ENCODE data around the gene PDCD11. TPM values are rescaled to one million over a fixed set of nuclear protein-coding genes. Genes with fewer than 3 reads are reported as not detected.

PDCD11 gene
- total RNA-seq, 1 donor from 2014 or later = 25.1 TPM

DNA sequence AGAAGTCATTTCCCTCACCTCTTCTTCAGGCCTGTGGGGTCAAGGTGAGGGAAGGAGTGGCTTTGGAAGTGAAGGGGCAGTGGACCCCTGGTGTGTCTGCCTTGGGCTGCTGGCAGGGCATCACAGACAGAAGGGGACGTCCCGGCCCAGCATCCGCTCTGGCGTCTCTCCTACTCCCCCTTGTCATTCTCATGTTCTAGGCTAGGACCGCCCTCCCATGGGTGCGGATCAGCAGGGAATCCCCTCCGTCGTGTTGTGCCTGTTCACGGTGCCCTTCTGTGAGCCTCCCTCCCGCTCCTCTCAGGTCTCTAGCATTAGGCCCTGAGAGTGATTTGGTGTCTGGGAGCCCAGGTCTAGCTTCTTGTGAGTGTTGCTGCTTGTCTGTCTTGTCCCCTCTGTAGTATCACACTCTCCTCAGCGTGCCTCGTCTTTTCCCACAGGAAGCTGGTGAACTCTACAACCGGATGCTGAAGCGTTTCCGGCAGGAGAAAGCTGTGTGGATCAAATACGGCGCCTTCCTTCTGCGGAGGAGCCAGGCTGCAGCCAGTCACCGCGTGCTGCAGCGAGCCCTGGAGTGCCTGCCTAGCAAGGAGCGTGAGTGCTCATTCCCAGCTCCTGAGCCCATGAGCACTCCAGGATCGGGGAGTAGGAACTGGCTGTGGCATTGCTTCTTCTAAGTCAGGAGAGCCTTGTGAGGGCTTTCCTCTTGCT lies 47.2 kb downstream of the PDCD11 start:
- TF ChIP-seq, protein P1, sequence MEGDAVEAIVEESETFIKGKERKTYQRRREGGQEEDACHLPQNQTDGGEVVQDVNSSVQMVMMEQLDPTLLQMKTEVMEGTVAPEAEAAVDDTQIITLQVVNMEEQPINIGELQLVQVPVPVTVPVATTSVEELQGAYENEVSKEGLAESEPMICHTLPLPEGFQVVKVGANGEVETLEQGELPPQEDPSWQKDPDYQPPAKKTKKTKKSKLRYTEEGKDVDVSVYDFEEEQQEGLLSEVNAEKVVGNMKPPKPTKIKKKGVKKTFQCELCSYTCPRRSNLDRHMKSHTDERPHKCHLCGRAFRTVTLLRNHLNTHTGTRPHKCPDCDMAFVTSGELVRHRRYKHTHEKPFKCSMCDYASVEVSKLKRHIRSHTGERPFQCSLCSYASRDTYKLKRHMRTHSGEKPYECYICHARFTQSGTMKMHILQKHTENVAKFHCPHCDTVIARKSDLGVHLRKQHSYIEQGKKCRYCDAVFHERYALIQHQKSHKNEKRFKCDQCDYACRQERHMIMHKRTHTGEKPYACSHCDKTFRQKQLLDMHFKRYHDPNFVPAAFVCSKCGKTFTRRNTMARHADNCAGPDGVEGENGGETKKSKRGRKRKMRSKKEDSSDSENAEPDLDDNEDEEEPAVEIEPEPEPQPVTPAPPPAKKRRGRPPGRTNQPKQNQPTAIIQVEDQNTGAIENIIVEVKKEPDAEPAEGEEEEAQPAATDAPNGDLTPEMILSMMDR (IDR thresholded peaks at IDR 0.05) = no peak
- ATAC-seq = no peak
- DNase-seq = no peak
- intact Hi-C loops (cut with DNase I) = no loop called here
- peaks cover 30% of the 10 kb centered on the region for H3K4me1 ChIP-seq
- no peaks in the 10 kb centered on the region for H3K9me3 ChIP-seq
- no peaks in the 10 kb centered on the region for H3K27me3 ChIP-seq
- H3K4me3 ChIP-seq = no peak overlapping the region
- no peak overlapping the region for H3K27ac ChIP-seq
- H3K36me3 ChIP-seq = peaks cover 93% of the 10 kb centered on the region

DNA sequence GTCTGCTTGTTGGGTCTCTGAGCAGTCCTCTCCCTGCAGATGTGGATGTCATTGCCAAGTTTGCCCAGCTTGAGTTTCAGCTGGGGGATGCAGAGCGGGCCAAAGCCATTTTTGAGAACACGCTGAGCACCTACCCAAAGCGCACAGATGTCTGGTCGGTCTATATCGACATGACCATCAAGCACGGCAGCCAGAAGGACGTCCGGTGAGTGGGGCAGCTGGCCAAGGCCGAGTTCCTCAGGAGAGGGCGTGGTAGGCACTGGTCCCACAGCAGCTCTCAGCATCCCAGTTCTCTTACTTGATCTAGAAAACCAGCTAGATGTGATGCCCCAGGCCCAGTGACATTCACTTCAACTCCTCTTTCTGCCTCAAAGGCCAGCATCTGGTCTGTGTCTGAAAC lies 48.1 kb downstream of the PDCD11 start:
- Histone ChIP-seq H3K4me1 (peaks cover 39% of the 10 kb centered on the region), H3K36me3 (peaks cover 93% of the 10 kb centered on the region), H3K27ac (no peak overlapping the region), H3K9me3 (no peaks in the 10 kb centered on the region), H3K4me3 (no peak overlapping the region), H3K27me3 (no peaks in the 10 kb centered on the region)
- no peak for DNase-seq
- intact Hi-C loops (cut with DNase I) = no loop called here
- ATAC-seq = no peak
- TF ChIP-seq, protein P1 (IDR thresholded peaks at IDR 0.05) = no peak

DNA sequence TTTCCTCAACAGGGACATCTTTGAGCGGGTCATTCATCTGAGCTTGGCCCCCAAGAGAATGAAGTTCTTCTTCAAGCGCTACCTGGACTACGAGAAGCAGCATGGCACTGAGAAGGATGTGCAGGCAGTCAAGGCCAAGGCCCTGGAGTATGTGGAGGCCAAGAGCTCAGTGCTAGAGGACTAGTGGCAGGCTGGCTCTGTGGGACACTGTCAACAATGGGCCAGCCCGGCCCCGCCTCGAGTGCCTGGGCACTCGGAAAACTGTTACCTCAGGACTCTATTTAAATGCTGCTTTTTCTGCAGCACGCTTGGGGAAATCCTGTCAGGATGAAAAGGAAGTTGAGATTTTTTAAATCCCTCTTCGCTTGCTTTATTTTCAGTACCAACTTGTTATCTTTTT lies 48.9 kb downstream of the PDCD11 start:
- H3K4me1 ChIP-seq = peaks cover 48% of the 10 kb centered on the region
- DNase-seq (no peak), ATAC-seq (no peak)
- H3K4me3 ChIP-seq = no peak overlapping the region
- no peaks in the 10 kb centered on the region for H3K27me3 ChIP-seq
- no peaks in the 10 kb centered on the region for H3K9me3 ChIP-seq
- intact Hi-C loops (cut with DNase I) = no loop called here
- H3K27ac ChIP-seq = peak overlapping the region; percentile 83
- H3K36me3 ChIP-seq = peaks cover 93% of the 10 kb centered on the region
- TF ChIP-seq, protein P1 (IDR thresholded peaks at IDR 0.05) = no peak

DNA sequence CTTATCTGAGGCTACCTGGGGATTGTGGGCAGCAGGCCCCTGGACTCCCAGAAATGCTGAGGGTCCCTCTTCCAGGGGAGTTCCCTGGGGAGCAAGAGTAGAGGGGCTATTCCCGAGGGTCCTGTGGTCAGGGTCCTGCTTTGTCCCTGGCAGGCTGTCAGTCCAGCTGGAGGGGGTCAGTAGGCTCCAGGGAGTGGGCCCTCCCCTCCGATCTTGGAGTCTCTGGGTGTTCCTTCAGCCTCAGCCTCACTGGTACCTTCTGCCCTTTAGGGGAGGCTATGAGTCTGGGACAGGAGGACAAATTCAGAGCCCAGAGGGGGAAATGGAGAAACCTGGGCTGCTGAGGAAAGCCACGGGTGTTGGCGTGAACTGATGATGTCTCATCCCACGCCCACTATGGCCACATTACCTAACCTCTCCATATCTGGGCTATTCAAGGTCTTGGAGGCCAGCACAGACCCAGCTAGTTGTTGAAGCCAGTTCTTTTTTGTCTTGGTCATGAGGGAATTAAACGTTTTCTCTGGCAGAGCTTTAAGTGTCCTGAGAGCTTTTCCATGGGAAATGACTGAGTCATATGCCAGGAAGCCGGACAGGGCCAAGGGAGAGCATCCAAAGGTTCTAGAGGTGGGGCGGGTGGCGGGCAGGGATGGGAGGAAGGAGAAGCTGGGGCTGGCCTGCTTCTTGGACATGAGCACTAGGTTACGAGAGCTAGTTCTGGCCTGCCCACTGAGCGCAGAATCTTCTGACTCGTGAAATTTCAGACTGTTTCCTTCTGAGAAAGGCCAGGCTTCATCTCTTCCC lies 49.5 kb downstream of the PDCD11 start:
- no peaks in the 10 kb centered on the region for H3K9me3 ChIP-seq
- ATAC-seq (peak; percentile 11), DNase-seq (no peak)
- intact Hi-C loops (cut with DNase I) = no loop called here
- no peak overlapping the region for H3K4me3 ChIP-seq
- H3K27me3 ChIP-seq = no peaks in the 10 kb centered on the region
- H3K27ac ChIP-seq = peak overlapping the region; percentile 83
- H3K36me3 ChIP-seq = peaks cover 91% of the 10 kb centered on the region
- peaks cover 52% of the 10 kb centered on the region for H3K4me1 ChIP-seq
- TF ChIP-seq, protein P1 (IDR thresholded peaks at IDR 0.05) = no peak

DNA sequence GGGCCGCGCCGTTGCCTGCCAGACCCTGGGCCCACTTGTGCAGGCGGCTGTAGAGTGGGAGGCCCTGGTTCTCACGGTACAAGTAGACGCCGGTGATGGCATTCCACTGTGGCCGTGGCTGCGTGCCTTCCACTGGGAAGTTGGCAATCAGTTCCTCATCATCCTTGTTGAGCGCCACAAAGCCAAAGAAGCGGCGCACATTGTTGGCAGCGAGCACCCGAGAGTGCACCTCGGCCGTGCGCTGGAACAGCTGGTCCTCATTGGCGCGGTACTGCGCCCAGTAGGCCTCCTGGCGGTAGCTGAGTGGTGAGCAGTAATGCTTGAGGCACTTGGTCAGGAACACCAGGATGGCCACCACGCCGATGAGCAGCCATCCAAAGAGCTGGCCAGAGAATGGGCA lies 50.8 kb downstream of the PDCD11 start:
- no peaks in the 10 kb centered on the region for H3K27me3 ChIP-seq
- H3K27ac ChIP-seq = peak overlapping the region; percentile 83
- H3K9me3 ChIP-seq = no peaks in the 10 kb centered on the region
- peaks cover 78% of the 10 kb centered on the region for H3K36me3 ChIP-seq
- intact Hi-C loops (cut with DNase I) = no loop called here
- ATAC-seq (no peak), DNase-seq (no peak)
- peaks cover 56% of the 10 kb centered on the region for H3K4me1 ChIP-seq
- TF ChIP-seq, protein P1 (IDR thresholded peaks at IDR 0.05) = no peak
- no peak overlapping the region for H3K4me3 ChIP-seq

Measured in upper lobe of right lung (tissue), 1 donor.